C4-2B (cell line): ENCODE results near the gene SCAMP1.
A peak's percentile ranks its signal among the peaks of the same experiment; 100 is the strongest.
"Not testable (repeated sequence)": the region's sequence is repeated elsewhere in the genome, so short reads cannot be mapped to it uniquely, and the experiment has no call there.

Experiments
- H3K27ac ChIP-seq: fragments of 450-650 bp; 2 replicates; pipeline ENCODE4 v1.5.1; 2017
- ZFX ChIP-seq: fragments of 450-650 bp; IDR thresholded peaks from 2 replicates; pipeline ENCODE4 v1.6.1; 2017
- TF ChIP-seq, protein P1 (sequence below): fragments of 450-650 bp; conservative IDR thresholded peaks from 2 replicates; pipeline ENCODE4 v1.5.1; 2017; ENCODE audit warnings: mild to moderate bottlenecking

SCAMP1 gene

DNA sequence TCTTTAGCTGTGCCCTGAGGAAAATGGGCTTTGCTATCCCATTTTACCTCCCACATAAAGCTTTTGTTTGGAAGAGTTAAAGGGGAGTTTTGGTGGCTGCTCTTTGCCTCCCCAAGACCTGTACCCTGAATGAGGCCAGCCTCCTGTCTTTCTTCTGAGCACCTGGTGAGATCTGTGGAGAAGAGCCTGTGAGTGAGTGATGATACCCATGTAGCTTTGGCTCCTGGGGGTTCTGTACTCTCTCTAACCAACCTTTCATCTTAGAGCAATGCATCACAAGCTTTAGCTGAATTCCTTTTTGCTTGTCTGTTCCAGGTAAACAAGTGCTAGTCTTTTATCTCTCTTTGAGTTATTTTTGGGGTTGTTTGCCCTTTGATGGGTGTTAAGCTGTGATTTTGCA, 73.6 kb downstream of the SCAMP1 start:
- H3K27ac ChIP-seq: no peak overlapping the region
- TF ChIP-seq, protein P1, sequence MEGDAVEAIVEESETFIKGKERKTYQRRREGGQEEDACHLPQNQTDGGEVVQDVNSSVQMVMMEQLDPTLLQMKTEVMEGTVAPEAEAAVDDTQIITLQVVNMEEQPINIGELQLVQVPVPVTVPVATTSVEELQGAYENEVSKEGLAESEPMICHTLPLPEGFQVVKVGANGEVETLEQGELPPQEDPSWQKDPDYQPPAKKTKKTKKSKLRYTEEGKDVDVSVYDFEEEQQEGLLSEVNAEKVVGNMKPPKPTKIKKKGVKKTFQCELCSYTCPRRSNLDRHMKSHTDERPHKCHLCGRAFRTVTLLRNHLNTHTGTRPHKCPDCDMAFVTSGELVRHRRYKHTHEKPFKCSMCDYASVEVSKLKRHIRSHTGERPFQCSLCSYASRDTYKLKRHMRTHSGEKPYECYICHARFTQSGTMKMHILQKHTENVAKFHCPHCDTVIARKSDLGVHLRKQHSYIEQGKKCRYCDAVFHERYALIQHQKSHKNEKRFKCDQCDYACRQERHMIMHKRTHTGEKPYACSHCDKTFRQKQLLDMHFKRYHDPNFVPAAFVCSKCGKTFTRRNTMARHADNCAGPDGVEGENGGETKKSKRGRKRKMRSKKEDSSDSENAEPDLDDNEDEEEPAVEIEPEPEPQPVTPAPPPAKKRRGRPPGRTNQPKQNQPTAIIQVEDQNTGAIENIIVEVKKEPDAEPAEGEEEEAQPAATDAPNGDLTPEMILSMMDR: no peak
- TF ChIP-seq ZFX: no peak

DNA sequence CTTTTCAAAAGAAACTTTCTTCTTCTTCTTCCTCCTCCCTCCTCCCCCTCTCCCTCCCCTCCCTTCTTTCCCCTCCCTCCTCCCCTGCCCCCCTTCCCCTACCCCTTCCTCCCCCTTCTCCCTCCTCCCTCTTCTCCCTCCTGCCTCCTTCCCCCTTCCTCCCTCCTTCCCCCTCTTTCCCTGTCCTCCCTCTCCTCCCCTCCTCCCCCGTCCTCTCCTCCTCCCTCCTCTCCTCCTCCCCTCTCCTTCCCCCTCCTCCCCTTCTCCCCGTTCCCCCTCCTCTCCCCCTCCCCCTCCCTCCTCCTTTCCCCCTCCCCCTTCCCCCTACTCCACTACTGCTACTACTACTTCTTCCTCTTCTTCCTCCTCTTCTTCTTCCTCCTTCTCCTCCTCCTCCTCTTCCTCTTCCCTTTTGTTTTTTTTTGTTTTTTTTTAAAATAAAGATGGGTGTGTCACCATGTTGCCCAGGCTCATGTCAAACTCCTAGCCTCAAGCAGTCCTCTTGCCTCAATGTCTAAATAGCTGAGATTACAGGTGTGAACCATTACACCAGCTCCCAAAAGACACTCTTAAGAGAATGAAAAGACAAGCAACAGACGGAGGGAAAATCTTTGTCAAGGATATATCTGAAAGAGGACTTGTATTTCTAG, 87.5 kb downstream of the SCAMP1 start:
- TF ChIP-seq, protein P1: no peak
- no peak for TF ChIP-seq ZFX
- H3K27ac ChIP-seq: no peak overlapping the region

DNA sequence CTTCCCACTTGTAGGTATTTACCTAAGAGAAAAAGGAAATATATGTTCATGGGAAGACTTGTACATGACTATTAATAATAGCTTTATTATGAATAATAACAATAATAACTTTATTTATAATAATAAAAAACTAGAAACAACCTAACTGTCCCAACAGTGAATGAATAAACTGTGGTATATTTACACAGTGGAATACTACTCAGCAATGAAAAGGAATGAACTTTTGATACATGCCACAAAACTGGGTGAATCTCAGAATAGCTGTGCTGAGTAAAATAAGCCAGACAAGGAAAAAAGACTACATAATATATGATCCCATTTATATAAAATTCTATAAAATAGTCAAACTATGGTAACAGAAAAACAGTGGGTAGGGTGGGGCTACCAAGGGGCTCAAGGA, 88.7 kb downstream of the SCAMP1 start:
- TF ChIP-seq ZFX: no peak
- TF ChIP-seq, protein P1: no peak
- H3K27ac ChIP-seq: no peak overlapping the region

DNA sequence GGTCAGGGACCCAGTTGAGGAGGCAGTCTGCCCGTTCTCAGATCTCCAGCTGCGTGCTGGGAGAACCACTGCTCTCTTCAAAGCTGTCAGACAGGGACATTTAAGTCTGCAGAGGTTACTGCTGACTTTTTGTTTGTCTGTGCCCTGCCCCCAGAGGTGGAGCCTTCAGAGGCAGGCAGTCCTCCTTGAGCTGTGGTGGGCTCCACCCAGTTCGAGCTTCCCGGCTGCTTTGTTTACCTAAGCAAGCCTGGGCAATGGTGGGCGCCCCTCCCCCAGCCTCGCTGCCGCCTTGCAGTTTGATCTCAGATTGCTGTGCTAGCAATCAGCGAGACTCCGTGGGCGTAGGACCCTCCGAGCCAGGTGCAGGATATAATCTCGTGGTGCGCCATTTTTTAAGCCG, 97.1 kb downstream of the SCAMP1 start:
- not testable (repeated sequence) for H3K27ac ChIP-seq

DNA sequence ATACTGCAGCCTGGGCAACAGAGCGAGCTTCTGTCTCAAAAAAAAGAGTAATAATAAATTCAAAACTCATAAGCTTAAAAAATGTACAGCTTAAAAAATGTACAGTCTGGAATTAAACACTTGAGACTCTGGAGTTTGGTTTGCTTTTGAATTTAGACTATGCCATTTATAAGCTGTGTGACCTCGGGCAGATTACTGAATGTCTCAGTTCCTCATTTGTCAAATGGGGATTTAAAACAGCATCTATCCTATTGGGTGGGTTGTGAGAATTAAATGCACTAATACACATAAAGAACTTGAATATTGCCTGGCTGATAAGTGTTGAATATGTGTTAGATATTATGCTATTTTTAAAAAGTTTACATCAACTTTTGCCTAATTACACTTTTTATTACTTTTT, 98.4 kb downstream of the SCAMP1 start:
- no peak overlapping the region for H3K27ac ChIP-seq
- TF ChIP-seq, protein P1: no peak
- TF ChIP-seq ZFX: no peak

DNA sequence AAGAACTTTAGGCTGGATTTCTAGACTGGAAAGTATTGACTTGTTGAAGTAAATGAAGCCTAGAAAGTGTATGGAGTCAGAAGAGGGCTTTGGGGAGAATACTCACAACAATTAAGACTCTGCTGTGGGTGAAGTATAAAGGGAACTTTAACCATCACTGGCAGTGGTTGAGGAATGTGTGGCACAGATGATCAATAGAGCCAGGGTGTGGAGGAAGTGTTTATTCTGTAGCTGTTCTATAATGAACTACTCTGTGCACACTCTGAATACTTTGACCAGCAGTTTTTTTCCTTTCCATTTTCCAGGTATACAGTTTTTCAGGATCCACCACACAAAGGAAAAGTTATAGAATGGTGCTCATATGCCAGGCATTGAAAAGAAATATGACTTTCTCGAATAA, 106.7 kb downstream of the SCAMP1 start:
- TF ChIP-seq, protein P1: no peak
- no peak for TF ChIP-seq ZFX
- no peak overlapping the region for H3K27ac ChIP-seq

DNA sequence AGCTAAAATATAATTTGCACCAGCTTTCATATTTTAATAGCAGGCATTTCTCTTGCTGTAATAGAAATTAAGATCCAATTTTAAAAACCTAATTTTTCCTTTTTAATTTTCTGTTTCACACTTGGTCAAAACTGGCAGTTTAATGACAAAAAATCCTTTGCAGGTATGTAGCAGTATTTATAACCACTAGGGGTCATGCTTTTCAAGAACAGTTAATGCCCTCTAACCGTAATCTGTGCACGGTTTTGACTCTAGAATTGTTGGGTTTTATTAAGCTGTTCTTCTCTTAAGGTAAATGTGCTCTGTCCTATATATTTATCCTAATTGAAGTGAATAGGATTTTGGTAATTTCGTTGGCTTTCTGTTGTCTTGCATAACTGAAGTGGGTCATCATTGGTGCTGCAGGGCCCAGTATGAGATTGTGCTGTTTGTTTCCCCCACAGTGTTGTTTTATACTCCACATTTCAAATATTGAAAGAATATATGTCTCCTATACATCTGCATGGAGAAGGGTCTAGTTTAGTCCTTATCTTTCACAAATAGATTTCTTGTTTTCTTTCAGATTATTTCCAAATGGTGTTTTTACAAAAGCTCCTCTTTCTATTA, 107.4 kb downstream of the SCAMP1 start:
- no peak for TF ChIP-seq ZFX
- TF ChIP-seq, protein P1: peak; percentile 89
- H3K27ac ChIP-seq: no peak overlapping the region

DNA sequence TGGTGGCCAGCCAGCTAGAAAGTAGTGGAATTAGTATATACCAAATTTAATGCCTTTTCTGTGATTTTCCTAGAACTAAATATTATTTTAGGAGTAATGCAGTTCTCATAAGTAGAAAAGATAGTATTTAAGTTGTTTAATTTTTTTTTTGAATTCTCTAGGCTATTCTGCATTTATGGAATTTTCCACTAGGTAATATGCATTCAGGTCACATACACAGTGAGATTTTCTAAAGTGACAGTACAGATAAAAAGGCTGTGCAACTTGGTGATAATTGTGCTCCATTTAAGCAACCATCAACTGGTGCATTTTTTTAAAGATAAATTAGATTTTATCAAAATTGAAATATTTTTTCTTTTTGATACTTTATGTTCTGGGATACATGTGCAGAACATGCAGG, 111.5 kb downstream of the SCAMP1 start:
- TF ChIP-seq, protein P1: no peak
- TF ChIP-seq ZFX: no peak
- H3K27ac ChIP-seq: no peak overlapping the region
